ENCODE results near the gene SPG21.

GRCh38 chr15:64943512-64944225, 46.0 kb downstream of the SPG21 start:
- TF ChIP-seq BHLHE40 (IDR thresholded peaks at IDR 0.05; ENCODE audit: low read depth, low read length) (no peak), POLR2A (IDR thresholded peaks at IDR 0.05; ENCODE audit: low read depth, low read length) (no peak), MXI1 (IDR thresholded peaks at IDR 0.05; ENCODE audit: borderline replicate concordance, low read depth, low read length) (no peak), CTCF (conservative IDR thresholded peaks at IDR 0.05; ENCODE audit: low read depth, low read length) (no peak), RFX5 (IDR thresholded peaks at IDR 0.05; ENCODE audit: low read depth, low read length) (no peak), MAFK (IDR thresholded peaks at IDR 0.05; ENCODE audit: low read depth, low read length) (no peak)
